ENCODE measurements around the gene ANTXR1. TPM values are rescaled to one million over a fixed set of nuclear protein-coding genes. Genes with fewer than 3 reads are reported as not detected.

Gene ANTXR1
- total and polyA plus RNA-seq, 2 of the 8 experiments (the other 6 are each of a cell fraction or from before 2014, with no cell fraction given) = 15.8 to 44.3 TPM

GRCh38 chr2:69237070-69237670, 224.2 kb downstream of the ANTXR1 start:
- CTCF ChIA-PET (ENCODE audit: partially characterized antibody) = no interaction called here
- no peak overlapping the region for H4K8ac ChIP-seq (ENCODE audit: extremely low read depth, insufficient read depth, low read length)
- no peak overlapping the region for H3K14ac ChIP-seq (ENCODE audit: insufficient read length)
- H4K5ac ChIP-seq (ENCODE audit: insufficient read length, low read depth, low read length) = no peak overlapping the region
- no peak overlapping the region for H3K4me3 ChIP-seq (ENCODE audit: extremely low read depth in 1 of 4, insufficient read depth in 2 of 4, low read depth in 3 of 4, low read length in 4 of 4)
- H2BK12ac ChIP-seq (ENCODE audit: low read depth, low read length) = no peak overlapping the region
- no peaks in the 10 kb centered on the region for H3K79me2 ChIP-seq (ENCODE audit: control insufficient read depth in 1 of 2, insufficient read depth in 2 of 2, low read length in 2 of 2)
- H4K20me1 ChIP-seq (replicated peaks in 1 of 2; ENCODE audit: control insufficient read depth in 1 of 2, insufficient read depth in 2 of 2, low read length in 2 of 2) = peaks cover 0 to 1% of the 10 kb centered on the region in 2 experiments
- H3K56ac ChIP-seq (replicated peaks; ENCODE audit: insufficient read length, low read depth, low read length) = no peak overlapping the region
- DNase-seq (ENCODE audit: low read depth in 1 of 2, low spot score in 2 of 2) (no peak), FAIRE-seq (no peak)
- no peaks in the 10 kb centered on the region for H3K36me3 ChIP-seq (ENCODE audit: control insufficient read depth in 2 of 4, insufficient read depth in 4 of 4, low read length in 3 of 4)
- no peak overlapping the region for H3K4ac ChIP-seq (replicated peaks; ENCODE audit: insufficient read length, low read depth, low read length)
- H2AFZ ChIP-seq (ENCODE audit: low read length) = no peak overlapping the region
- no peak overlapping the region for H4K91ac ChIP-seq (replicated peaks; ENCODE audit: insufficient read length, low read length)
- no peak overlapping the region for H3K23ac ChIP-seq (ENCODE audit: insufficient read length)
- H3K9me3 ChIP-seq (ENCODE audit: insufficient read depth in 2 of 2, low read depth in 1 of 2, low read length in 1 of 2) = no peaks in the 10 kb centered on the region
- H3K4me2 ChIP-seq (ENCODE audit: insufficient read depth in 1 of 2, low read depth in 2 of 2, low read length in 2 of 2) = no peak overlapping the region
- H2BK20ac ChIP-seq (ENCODE audit: low read length) = no peak overlapping the region
- no peaks in the 10 kb centered on the region for H3K4me1 ChIP-seq (replicated peaks in 1 of 4; ENCODE audit: control insufficient read depth in 3 of 4, insufficient read depth in 4 of 4, low read length in 3 of 4)
- no peak overlapping the region for H2BK15ac ChIP-seq (ENCODE audit: low read length)
- H3K79me1 ChIP-seq (ENCODE audit: low read depth, low read length) = no peaks in the 10 kb centered on the region
- 84% methylated on average over 6 of the region's 6 CpGs; no CpG with 5 or more reads in 1 of the 2 experiments for WGBS, 2 experiments (ENCODE audit: extremely low coverage in 1 of 2, insufficient coverage in 1 of 2, insufficient read length in 1 of 2, insufficient replicate concordance in 2 of 2, low coverage in 1 of 2, low lambda C conversion rate in 2 of 2, missing lambda C conversion rate in 1 of 2)
- H2BK120ac ChIP-seq (replicated peaks; ENCODE audit: low read depth, low read length) = no peak overlapping the region
- POLR2A ChIA-PET (ENCODE audit: partially characterized antibody) = no interaction called here
- H3K27me3 ChIP-seq (replicated peaks in 1 of 4; ENCODE audit: control insufficient read depth in 3 of 4, extremely low read depth in 1 of 4, insufficient read depth in 3 of 4, low read length in 3 of 4) = no peaks in the 10 kb centered on the region
- no peak overlapping the region for H3K18ac ChIP-seq (ENCODE audit: extremely low read depth, low read length)
- no peaks in the 10 kb centered on the region for H3K23me2 ChIP-seq (ENCODE audit: low read depth, low read length)
- H3K27ac ChIP-seq (ENCODE audit: low read depth, low read length) = no peak overlapping the region
- no peak overlapping the region for H2AK5ac ChIP-seq (ENCODE audit: low read depth, low read length)
- H2BK5ac ChIP-seq (ENCODE audit: low read depth, low read length) = no peak overlapping the region
- H3K9ac ChIP-seq (replicated peaks in 1 of 4; ENCODE audit: extremely low read depth in 1 of 4, low read depth in 3 of 4, low read length in 3 of 4) = no peak overlapping the region
- TF ChIP-seq RNF2 (IDR thresholded peaks at IDR 0.05; ENCODE audit: borderline replicate concordance, low read depth, low read length, missing control alignments, poor library complexity, severe bottlenecking) (no peak), ATF3 (IDR thresholded peaks at IDR 0.05; ENCODE audit: insufficient read depth, low read depth, low read length) (no peak), CREB1 (IDR thresholded peaks at IDR 0.05) (no peak), TCF12 (IDR thresholded peaks at IDR 0.05; ENCODE audit: low read depth, low read length) (no peak)

Data from H1 (cell line).